Measurements from ENCODE around the gene PLD5.
"Not testable (repeated sequence)": the region's sequence is repeated elsewhere in the genome, so short reads cannot be mapped to it uniquely, and the experiment has no call there.

The PLD5 gene

GRCh38 chr1:242477944-242478343 is 46.6 kb downstream of the PLD5 start:
- peak; percentile 12 for DNase-seq

GRCh38 chr1:242470774-242471173 is 53.7 kb downstream of the PLD5 start:
- no peak for DNase-seq

GRCh38 chr1:242468784-242469183 is 55.7 kb downstream of the PLD5 start:
- no peak for DNase-seq

DNA sequence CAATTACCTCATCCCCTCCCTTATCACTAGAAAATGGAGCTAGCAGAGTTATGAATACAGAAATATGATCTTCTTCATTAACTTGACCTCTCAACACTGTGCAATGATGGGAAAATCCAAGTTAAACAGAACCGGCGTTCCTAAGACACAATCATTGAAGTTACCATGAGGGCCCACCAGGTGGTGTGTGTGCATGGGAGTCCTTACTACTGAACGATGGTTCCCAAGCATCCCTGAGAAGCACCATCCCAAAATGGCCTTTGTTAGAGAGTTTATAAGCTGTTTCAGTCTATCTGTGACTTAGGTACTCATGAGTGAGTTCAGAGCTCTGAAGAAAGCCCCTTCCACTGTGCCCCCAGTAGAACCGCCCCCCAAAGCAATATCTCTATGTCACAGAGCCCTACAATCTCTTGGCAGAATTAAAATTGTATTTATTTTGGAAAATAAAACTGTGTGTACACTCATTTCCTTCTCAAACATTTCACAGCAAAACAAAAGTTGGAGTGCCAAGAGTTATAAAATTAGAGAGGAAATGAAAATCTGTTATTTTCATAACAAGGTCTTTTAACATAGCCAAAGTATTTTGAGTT is 56.8 kb downstream of the PLD5 start:
- DNase-seq = peak; percentile 48

GRCh38 chr1:242462867-242463266 is 61.6 kb downstream of the PLD5 start:
- no peak for DNase-seq

- DNase-seq = not testable (repeated sequence)
These were observed 64.8 kb downstream of the PLD5 start for GRCh38 chr1:242459740-242460139.

DNA sequence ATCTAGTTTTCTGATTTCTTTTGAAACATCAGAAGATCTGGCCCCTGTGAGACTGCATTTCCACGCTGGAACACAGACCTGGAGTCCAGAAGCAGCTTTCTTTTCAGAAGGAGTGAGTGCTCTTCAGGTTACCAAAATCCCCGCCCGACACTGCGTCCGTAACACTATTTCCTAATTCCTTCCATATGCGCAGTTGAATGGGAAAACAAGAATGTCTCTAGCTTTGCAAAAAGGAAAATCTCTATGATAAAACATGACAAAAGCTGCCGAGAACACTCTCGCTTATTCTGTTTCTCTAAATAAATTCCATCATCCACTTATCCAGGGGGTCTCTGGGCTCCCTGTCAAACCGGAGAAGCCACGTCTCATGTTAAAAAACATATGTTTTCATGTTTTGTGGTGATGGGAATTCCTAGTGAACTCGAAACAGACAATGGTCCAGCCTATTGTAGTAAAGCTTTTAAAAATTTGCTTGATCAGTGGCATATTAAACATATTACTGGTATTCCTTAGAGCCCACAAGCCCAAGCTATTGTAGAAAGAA is 67.7 kb downstream of the PLD5 start:
- no peak for DNase-seq

GRCh38 chr1:242455052-242455361 is 69.5 kb downstream of the PLD5 start:
- no peak for DNase-seq

- peak; percentile 39 for DNase-seq
These were observed 70.0 kb downstream of the PLD5 start for GRCh38 chr1:242454262-242455051.

DNA sequence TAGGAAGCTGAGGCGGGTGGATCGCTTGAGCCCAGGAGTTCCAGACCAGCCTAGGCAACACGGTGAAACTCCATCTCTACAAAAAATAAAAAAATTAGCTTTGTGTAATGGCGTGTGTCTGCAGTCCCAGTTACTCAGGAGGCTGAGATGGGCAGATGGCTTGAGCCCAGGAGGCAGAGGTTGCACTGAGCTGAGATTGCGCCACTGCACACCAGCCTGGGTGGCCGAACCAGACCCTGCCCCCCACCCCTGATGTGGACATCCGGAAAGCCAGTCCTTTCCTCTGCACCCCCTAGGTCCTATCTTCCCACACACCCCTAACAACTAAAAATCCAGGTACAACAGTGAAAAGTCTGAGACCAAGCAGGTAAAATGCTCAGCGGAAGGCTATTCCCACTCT is 71.9 kb downstream of the PLD5 start:
- no peak for DNase-seq

- no peak for DNase-seq
These were observed 74.8 kb downstream of the PLD5 start for GRCh38 chr1:242449661-242450060.

DNA sequence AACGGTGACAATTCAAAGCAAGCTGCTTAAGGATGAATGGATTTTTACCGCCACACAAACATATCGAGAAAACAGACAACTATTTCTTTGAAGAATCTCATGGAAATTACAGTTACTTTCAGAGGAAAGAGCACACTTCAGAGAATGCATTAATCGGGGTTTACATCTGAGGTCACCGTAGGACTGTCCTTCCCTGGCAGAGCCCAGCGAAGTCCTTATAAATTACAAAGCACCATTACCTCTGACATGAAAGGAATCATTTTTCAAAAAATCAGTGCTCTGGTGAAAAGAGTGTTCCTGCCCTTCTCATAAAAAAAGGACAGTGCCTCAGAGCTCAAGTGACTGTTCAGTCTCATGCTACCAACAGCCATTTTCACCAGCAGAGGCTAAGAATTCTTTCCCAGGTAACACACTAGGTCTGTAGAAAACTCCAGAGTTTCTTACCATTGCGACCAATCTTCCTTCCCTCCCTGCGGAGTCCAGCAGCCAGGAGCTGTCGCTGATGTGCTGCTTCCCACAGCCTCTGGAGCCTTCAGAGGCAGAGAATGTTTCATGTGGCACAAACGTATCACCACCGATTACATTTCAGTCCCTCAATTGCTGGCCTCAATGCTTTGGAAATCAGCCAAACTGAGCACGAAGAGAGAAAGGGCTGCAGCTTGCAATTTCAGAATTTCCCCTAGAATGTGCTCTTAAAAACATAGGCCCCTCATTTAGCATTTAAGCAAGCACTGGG is 75.4 kb downstream of the PLD5 start:
- DNase-seq = no peak

DNA sequence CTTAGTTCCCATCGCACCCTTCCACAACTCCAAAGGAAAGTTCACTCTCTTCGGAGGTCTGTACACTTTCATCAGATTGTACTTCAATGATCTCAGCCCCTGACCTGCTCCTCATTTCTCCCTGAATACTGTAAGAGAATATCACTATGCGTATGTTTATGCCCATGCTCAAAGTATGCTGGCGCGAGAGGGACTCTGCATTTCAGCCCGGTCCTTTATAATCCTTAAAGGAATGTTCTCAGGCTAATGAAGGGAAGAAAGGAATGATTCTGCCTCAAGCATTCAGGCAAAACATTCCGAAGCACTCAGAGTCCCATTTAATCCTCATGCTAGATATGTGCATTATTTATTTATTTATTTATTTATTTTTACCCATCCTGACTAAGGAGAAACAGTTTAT is 76.8 kb downstream of the PLD5 start:
- no peak for DNase-seq

DNA sequence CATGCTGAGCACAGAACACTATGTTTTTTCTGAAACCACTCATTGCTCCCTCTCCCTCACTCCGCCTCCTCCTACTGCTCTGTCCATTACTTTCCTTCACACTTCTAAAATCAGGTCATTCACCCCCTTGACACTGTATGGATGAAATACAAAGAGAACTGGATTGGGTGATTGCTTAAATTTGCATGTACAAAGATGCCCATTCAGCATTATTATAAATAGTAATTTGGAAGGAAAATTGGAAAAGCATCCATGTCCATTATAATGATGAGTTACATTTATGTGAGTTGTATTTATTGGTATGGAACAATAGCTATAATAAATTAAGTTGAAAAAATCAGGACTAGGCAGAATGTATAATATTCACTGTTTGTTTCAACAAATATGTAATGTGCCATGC is 83.7 kb downstream of the PLD5 start:
- DNase-seq = no peak

GRCh38 chr1:242435200-242435599 is 89.3 kb downstream of the PLD5 start:
- no peak for DNase-seq

- DNase-seq = no peak
These were observed 91.9 kb downstream of the PLD5 start for GRCh38 chr1:242432491-242433095.

DNA sequence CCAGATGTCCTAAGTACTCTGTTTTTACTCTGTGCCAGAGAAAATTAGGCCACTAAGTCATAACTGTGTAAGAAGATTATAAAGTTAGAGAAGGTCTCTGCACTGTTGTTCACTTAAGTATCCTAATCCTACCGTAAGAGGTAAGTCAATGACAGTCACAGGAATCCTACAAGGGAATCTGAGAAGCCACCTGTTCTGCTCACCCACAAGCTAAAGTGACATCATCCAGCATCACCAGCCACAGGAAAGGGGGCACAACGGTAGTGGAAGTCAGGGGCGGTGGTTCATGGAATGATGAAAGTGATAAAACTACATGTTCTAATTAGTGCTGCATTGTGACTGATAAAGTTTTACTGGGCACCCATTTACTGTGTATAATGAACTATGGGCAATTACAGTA is 92.7 kb downstream of the PLD5 start:
- DNase-seq = no peak

DNA sequence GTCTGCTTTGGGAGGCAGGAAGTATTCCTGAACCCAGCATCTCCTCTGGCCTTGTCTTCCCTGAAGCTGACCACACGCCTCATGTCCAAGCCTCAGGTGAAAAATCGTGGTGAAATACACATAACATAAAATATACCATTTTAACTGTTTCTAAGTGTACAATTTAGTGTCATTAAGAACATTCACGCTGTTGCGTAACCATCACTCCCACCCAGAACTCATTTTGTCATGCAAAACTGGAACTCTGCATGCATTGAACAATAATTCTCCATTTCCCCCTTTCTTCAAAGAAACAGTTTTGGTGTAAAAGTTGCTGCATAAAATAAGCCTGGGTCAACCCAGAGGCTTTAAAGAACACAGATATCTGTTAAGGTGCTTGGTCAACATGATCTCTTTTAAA is 93.5 kb downstream of the PLD5 start:
- DNase-seq = no peak

DNA sequence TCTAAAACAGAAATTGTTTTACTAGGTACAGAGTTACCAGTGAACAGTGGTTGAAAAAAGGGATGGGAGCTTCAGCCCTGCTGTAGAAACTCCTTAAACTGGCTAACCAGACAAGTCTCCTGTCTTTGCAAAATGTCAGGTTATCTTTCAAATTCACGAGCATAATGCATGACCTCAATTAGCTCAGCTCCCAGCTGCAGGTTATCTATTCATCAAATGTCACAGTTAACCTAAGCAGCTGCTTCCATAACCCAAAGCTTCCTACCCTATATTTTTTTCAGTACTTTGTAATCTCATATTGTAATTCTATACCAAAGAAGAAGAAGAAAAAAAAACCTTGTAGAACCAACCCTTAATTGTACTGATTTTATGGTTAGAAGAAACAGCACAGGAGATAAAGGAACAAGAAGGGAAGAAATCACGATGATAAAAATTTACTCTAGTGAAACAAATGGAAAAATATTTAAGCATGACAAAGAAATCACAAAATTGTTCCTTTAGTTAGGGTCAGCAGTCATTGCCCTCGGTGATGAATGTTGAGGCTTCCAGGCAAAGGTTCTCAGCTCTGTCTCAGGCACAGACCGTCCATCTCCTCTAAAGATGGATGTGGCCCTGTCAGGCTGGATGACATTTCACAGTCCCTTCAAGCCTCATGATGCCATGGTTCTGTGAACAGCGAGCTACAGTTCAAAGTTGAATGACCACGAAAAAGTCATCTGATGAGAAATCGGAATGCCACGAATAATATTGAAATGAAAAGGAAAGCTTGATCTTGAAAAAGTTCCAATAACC is 95.9 kb downstream of the PLD5 start:
- no peak for DNase-seq

GRCh38 chr1:242427519-242427918 is 97.0 kb downstream of the PLD5 start:
- DNase-seq = no peak

DNA sequence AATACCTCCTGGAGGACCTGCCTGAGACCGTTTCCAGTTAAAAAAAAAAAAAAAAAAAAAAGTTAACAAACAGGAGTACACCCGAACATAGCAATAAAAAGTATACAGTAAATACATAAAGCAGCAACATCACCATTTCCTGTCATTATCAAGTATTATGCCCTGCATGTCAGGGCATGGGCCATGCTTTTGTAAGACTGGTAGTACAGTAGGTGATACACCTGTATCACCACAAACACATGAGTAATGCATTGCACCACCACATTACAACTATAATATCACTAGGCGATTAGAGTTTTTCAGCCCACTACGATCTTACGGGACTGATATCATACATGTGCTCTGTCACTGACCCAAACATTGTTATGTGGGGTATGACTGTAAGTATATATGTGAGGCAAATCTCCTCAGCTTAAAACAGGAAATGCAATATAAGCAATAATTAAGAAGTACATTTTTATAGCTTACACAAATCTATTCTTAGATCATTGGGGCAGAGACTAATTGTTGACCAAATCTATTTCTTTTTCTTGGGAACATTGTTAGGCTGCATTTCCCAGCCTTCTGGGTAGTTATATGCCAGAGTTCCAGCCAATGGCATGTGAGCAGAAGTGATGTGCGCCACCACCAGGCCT is 98.1 kb downstream of the PLD5 start:
- DNase-seq = no peak

DNA sequence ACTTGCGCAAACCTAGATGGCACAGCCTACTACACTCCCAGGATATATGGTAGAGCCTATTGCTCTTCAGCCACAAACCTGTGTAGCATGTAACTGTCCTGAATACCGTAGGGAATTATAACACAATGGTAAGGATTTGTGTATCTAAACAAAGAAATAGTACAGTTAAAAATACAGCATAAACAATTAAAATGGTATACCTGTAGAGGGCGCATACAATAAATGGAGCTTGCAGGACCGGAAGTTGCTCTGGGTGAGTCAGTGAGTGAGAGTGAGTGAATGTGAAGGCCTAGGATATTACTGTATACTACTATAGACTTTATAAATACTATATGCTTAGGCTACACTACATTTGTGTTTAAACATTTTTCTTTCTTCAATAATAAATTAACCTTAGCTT is 99.3 kb downstream of the PLD5 start:
- peak; percentile 42 for DNase-seq

Measured in RPMI8226 (cell line).